Measurements from ENCODE around the gene THUMPD3. TPM values are rescaled to one million over a fixed set of nuclear protein-coding genes. Genes with fewer than 3 reads are reported as not detected.
A peak's percentile ranks its signal among the peaks of the same experiment; 100 is the strongest.

The THUMPD3 gene
- total RNA-seq, 1 donor from 2014 or later, result 32.7 TPM

DNA sequence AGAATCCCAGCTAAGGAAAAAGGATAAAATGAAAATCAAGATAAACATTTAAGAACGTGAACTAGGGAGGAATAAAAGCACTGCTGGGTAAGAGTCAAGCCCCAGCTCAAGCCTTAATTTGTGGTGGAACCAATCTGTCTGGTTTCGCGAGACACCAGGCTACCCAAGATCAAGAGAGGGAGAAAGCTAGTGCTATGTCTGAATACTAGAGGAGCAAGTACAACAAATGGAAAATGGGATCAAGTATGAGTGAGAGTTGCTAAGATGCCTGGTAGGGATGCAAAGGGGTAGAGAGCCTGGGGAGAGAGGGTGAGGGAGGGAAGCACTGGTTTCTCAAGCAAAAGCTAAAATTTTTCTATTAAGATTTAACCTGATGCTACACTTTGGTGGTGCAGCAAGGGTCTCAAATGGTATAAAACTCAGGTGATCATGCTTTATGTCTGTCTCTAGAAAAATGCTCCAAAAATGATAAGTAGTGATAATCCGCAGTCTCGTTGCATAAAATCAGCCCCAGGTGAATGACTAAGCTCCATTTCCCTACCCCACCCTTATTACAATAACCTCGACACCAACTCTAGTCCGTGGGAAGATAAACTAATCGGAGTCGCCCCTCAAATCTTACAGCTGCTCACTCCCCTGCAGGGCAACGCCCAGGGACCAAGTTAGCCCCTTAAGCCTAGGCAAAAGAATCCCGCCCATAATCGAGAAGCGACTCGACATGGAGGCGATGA is 32.9 kb downstream of the THUMPD3 start:
- Histone ChIP-seq H3K9me3 (ENCODE audit: insufficient read depth, low read depth, low read length) (no peaks in the 10 kb centered on the region), H3K4me1 (ENCODE audit: insufficient read depth, low read length) (peaks cover 31% of the 10 kb centered on the region), H3K4me2 (ENCODE audit: low read length) (peak overlapping the region; percentile 95), H3K9ac (ENCODE audit: low read length) (peak overlapping the region; percentile 90), H3K27me3 (ENCODE audit: insufficient read depth, low read length) (no peaks in the 10 kb centered on the region), H3K27ac (ENCODE audit: low read depth, low read length) (peak overlapping the region; percentile 93), H3K36me3 (ENCODE audit: insufficient read depth, low read length) (peaks cover 33% of the 10 kb centered on the region), H4K20me1 (ENCODE audit: insufficient read depth, low read length) (peaks cover 75% of the 10 kb centered on the region), H3K79me2 (ENCODE audit: insufficient read depth, low read length) (peaks cover 85% of the 10 kb centered on the region), H2AFZ (ENCODE audit: low read depth, low read length) (no peak overlapping the region), H3K4me3 (ENCODE audit: insufficient read depth, low read depth, low read length) (peak overlapping the region; percentile 89)
- TF ChIP-seq, protein P1, sequence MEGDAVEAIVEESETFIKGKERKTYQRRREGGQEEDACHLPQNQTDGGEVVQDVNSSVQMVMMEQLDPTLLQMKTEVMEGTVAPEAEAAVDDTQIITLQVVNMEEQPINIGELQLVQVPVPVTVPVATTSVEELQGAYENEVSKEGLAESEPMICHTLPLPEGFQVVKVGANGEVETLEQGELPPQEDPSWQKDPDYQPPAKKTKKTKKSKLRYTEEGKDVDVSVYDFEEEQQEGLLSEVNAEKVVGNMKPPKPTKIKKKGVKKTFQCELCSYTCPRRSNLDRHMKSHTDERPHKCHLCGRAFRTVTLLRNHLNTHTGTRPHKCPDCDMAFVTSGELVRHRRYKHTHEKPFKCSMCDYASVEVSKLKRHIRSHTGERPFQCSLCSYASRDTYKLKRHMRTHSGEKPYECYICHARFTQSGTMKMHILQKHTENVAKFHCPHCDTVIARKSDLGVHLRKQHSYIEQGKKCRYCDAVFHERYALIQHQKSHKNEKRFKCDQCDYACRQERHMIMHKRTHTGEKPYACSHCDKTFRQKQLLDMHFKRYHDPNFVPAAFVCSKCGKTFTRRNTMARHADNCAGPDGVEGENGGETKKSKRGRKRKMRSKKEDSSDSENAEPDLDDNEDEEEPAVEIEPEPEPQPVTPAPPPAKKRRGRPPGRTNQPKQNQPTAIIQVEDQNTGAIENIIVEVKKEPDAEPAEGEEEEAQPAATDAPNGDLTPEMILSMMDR (IDR thresholded peaks at IDR 0.05; ENCODE audit: insufficient read depth, low read depth, low read length), result no peak
- no peak for TF ChIP-seq EZH2 (IDR thresholded peaks at IDR 0.05; ENCODE audit: insufficient read depth, low read length)
- H3K4me3 Mint-ChIP-seq (ENCODE audit: unreplicated experiment), result peak overlapping the region; percentile 91
- peaks cover 16% of the 10 kb centered on the region for H3K36me3 Mint-ChIP-seq (ENCODE audit: low read depth, unreplicated experiment)
- H3K9me3 Mint-ChIP-seq (ENCODE audit: unreplicated experiment), result no peaks in the 10 kb centered on the region
- peaks cover 34% of the 10 kb centered on the region for H3K4me1 Mint-ChIP-seq (ENCODE audit: low read depth, unreplicated experiment)
- peak overlapping the region; percentile 85 for H3K27ac Mint-ChIP-seq (ENCODE audit: unreplicated experiment)
- no peaks in the 10 kb centered on the region for H3K27me3 Mint-ChIP-seq (ENCODE audit: low read depth, unreplicated experiment)
- no peak for FAIRE-seq
- no peak for DNase-seq (ENCODE audit: low read depth)

GRCh38 chr3:9396301-9396631 is 33.4 kb downstream of the THUMPD3 start:
- Histone ChIP-seq H3K9me3 (ENCODE audit: insufficient read depth, low read depth, low read length) (no peaks in the 10 kb centered on the region), H3K79me2 (ENCODE audit: insufficient read depth, low read length) (peaks cover 85% of the 10 kb centered on the region), H3K9ac (ENCODE audit: low read length) (peak overlapping the region; percentile 90), H3K27ac (ENCODE audit: low read depth, low read length) (peak overlapping the region; percentile 93), H4K20me1 (ENCODE audit: insufficient read depth, low read length) (peaks cover 75% of the 10 kb centered on the region), H3K4me2 (ENCODE audit: low read length) (peak overlapping the region; percentile 95), H2AFZ (ENCODE audit: low read depth, low read length) (no peak overlapping the region), H3K4me3 (ENCODE audit: insufficient read depth, low read depth, low read length) (peak overlapping the region; percentile 89), H3K4me1 (ENCODE audit: insufficient read depth, low read length) (peaks cover 36% of the 10 kb centered on the region), H3K27me3 (ENCODE audit: insufficient read depth, low read length) (no peaks in the 10 kb centered on the region), H3K36me3 (ENCODE audit: insufficient read depth, low read length) (peaks cover 29% of the 10 kb centered on the region)
- Mint-ChIP-seq H3K27ac (ENCODE audit: unreplicated experiment) (peak overlapping the region; percentile 85), H3K27me3 (ENCODE audit: low read depth, unreplicated experiment) (no peaks in the 10 kb centered on the region), H3K4me1 (ENCODE audit: low read depth, unreplicated experiment) (peaks cover 30% of the 10 kb centered on the region), H3K4me3 (ENCODE audit: unreplicated experiment) (peak overlapping the region; percentile 91), H3K9me3 (ENCODE audit: unreplicated experiment) (no peaks in the 10 kb centered on the region), H3K36me3 (ENCODE audit: low read depth, unreplicated experiment) (peaks cover 12% of the 10 kb centered on the region)
- FAIRE-seq (no peak), DNase-seq (ENCODE audit: low read depth) (peak; percentile 97)
- TF ChIP-seq EZH2 (IDR thresholded peaks at IDR 0.05; ENCODE audit: insufficient read depth, low read length), result no peak
- TF ChIP-seq, protein P1 (IDR thresholded peaks at IDR 0.05; ENCODE audit: insufficient read depth, low read depth, low read length), result no peak

Data from astrocyte (in vitro differentiated cells and primary cell).